Neutrophil (primary cell): Measurements from ENCODE around the gene MTMR6.

Source experiments
- H3K27ac ChIP-seq: fragments of 200-600 bp; sonication (generic); 2 replicates; pipeline ENCODE4 v1.5.1; 2016; ENCODE audit warnings: mild to moderate bottlenecking, moderate library complexity
- H3K27me3 ChIP-seq: fragments of 200-600 bp; sonication (generic); 2 replicates; pipeline ENCODE4 v1.6.0; 2016; ENCODE audit warnings: mild to moderate bottlenecking
- H3K36me3 ChIP-seq: fragments of 200-600 bp; sonication (generic); 2 replicates; pipeline ENCODE4 v1.5.1; 2017
- H3K4me1 ChIP-seq, 2 experiments: fragments of 200-600 bp in 1 of 2; sonication (generic) in 1 of 2; 1 replicate in 1 of 2; 2 replicates in 1 of 2; pipeline versions ENCODE4 v1.5.1 to v1.6.1; 2013 to 2016; ENCODE audit warnings: low read depth in 1 of 2, low read length in 1 of 2, mild to moderate bottlenecking in 1 of 2, moderate library complexity in 1 of 2; ENCODE audit not compliant: control insufficient read depth in 1 of 2, insufficient read depth in 1 of 2
- H3K4me3 ChIP-seq, 2 experiments: fragments of 200-600 bp in 1 of 2; sonication (generic) in 1 of 2; 1 replicate in 1 of 2; 2 replicates in 1 of 2; pipeline ENCODE4 v1.5.1; 2013 to 2016; ENCODE audit warnings: low read depth in 1 of 2, low read length in 1 of 2, mild to moderate bottlenecking in 1 of 2, moderate library complexity in 1 of 2
- H3K9me3 ChIP-seq: fragments of 200-600 bp; sonication (generic); 2 replicates; pipeline ENCODE4 v1.5.1; 2016
- CTCF ChIP-seq: fragments of 200-600 bp; sonication (generic); IDR thresholded peaks from 2 replicates; pipeline ENCODE4 v1.5.1; 2016; ENCODE audit warnings: antibody characterized with exemption

The MTMR6 gene

GRCh38 chr13:25196971-25197370, 90.3 kb downstream of the MTMR6 start:
- Histone ChIP-seq H3K27ac (no peak overlapping the region), H3K9me3 (no peaks in the 10 kb centered on the region), H3K4me1 (no peaks in the 10 kb centered on the region), H3K36me3 (no peaks in the 10 kb centered on the region), H3K27me3 (peaks cover 84% of the 10 kb centered on the region), H3K4me3 (no peak overlapping the region)
- TF ChIP-seq CTCF = no peak
